CD4-positive, alpha-beta T cell treated with Interleukin-15 for 1 hour (primary cell): ENCODE measurements around the gene TLE2.

ENCODE experiments used
- DNase-seq: peaks from one replicate; pipeline ENCODE4 v3.0.0-alpha.2; 2020

Gene TLE2

DNA sequence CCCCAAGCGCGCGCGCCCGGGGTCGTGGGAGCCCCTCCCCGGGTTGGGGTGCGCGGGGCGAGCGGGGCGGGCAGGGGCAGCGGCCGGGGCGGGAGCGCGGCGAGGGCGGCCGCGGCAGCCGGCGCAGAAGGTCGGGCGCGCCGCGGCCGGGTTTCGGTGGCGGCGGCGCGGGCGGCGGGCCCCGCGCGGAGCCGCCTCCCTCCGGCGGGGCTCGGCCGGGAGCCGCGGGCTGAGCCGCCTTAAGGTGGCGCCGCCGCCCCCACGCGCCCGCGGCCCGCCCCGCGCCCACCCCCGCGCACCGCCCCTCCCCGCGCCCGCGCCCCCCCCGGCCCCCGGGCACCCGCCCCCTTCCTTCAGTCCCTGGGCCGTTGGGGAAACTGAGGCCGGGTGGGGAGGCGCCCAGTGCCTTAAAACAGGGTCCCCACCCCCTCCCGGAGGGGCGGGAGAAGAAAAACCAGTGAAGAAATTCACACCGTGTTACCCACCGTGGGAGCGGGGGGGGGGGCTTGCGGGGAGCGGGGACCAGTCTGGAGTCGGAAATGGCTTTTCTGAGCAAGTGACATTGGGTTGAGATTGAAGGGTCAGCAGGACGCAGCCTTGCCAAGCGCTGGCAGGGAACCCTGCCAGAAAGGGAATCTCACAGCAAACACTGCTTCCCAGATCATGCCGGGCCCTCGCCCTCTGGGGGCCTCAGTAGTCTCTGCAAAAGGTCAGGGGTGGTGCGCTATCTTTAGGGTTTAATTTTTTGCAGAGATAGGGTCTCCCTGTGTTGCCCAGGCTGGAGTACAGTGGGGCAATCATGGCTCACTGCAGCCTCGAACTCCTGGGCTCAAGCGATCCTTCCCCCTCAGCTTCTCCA, at the start of gene TLE2:
Gene TLE2, minus strand, starts transcription at position 216 of the 859 bp plus-strand sequence. CDS start 376 bp downstream, outside the sequence.
- no peak for DNase-seq

DNA sequence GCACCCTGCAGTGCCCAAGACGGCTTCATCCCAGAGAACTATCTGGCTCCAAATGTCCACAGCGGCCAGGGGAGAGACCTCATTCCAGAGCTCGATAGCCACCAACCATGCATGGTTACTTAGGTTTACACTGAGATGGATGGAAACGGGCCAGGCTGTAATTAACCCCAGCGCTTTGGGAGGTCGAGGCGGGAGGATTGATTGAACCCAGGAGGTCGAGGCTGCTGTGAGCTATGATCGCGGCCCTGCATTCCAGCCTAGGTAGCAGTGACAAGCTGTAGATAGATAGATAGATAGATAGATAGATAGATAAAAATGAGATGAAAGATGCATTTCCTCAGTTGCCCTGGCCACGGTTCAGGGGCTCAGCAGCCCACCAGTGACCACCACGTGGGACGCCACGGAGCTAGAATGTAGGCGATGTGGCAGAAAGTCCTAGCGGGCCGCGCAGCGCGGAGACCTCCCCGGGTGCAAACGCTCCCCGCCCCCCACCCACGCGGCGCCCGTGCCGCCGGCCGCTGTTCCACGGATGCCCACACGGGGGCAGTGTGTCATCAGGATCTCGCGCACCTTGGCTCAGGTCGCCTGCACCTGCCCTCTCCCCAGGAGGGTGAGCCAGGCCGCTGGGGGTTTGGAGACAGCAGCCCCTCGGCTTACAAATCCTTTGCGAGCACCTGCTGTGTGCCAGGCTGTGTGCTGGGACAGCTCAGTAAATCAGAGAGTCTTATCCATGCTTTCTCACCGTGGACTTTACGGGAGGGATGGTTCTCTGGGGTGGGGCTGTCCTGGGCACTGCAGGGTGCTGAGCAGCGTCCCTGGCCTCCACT, 46.7 kb upstream of the TLE2 start:
- peak; percentile 66 for DNase-seq

DNA sequence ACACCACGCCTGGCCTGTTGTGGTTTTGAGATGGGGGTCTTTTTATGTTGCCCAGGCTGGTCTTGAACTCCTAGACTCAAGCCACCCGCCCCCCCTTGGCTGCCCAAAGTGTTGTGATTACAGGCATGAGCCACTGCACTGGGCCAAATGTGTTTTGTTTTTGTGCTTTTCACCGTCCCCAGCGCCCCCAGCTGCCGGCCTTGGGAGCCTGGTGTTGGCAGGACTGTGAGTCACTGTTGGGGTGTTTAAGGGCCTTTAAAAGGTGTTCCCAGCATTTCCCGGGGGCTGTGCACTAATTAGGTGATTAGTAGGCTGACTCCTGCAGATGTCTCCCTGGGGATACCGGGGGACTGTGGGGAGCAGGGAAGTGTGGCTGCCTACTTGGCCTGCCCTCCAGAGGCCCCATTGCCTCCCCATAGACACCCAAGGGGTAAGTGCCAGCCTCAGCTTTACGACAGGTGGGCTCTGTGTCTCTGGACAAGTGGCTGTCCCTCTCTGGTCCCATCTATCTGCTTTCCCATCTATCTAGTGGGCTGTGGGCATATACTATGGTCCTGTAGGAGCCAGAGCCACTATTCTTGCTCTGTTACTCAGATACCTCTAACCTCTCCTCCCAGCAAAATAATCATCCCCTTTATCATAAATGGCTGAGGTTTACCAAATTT, 45.0 kb upstream of the TLE2 start:
- no peak for DNase-seq

DNA sequence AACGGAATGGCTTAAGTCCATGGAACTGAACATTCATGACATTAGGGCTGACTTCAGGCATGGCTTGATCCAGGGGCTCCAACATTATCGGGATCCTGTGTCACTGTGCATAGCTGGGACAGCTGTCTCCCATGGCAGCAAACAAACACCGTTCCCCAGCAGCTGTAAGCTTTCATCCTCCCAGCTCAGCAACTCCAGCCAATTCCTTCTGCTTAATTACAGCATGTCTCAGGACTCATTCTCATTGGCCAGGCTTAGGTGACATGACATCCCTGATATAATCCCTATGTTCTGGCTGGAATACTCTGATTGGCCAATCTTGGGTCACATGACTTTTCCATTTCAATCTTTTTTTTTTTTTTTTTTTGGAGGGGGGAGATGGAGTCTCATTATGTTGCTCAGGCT, 44.1 kb upstream of the TLE2 start:
- DNase-seq: no peak

DNA sequence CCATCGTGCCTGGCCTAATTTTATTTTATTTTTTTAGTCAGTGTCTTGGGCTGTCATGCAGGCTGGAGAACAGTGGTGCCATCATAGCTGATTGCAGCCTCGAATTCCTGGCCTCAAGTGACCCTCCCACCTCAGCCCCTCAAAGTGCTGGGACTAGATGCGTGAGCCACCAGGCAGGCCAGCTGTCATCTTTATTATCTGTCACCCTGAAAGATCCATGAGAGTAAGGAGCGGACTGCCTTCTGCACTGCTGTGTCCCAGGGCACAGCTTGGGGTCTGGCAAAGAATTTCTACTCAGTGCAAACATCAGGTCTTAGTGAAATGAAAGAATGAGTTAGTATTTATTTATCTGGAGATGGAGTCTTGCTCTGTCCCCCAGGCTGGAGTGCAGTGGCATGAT, 42.7 kb upstream of the TLE2 start:
- no peak for DNase-seq

DNA sequence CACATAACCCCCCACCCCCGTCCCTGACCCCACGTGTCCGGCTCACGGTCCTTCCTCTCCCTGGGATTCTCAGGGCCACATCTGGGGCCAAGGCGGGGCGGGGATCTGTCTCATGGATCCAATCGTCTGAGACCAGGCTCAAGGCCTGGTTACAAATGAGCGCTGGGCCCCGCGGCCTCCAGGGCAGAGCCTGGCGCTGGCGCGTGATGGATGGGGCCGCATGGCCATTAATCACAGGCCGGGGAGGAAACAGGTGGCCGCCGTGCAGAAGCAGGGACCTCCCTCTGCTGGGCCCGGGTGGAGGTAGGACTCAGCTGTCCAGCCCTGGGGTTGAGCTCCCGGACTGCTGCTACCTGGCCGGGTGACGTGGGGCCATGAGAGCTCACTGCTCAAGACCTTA, 39.0 kb upstream of the TLE2 start:
- no peak for DNase-seq

DNA sequence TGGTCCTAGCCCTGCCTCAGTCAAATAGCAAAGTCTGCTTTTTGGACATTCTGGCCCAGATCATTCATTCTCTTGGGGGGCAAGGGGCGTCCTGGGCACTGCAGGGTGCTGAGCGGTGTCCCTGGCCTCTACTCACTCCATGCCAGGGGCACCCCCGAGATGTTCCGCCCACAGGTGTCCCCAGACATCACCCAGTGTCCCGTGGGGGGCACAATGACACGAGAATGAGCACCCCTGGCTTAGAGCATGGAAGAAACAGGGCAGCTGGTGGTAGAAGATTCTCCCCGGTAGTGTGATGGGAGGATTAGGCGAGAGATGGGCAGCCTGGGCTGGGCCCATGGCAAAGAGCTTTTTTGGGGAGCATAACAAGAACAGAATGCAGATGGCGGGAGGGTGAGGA, 38.5 kb upstream of the TLE2 start:
- DNase-seq: no peak

DNA sequence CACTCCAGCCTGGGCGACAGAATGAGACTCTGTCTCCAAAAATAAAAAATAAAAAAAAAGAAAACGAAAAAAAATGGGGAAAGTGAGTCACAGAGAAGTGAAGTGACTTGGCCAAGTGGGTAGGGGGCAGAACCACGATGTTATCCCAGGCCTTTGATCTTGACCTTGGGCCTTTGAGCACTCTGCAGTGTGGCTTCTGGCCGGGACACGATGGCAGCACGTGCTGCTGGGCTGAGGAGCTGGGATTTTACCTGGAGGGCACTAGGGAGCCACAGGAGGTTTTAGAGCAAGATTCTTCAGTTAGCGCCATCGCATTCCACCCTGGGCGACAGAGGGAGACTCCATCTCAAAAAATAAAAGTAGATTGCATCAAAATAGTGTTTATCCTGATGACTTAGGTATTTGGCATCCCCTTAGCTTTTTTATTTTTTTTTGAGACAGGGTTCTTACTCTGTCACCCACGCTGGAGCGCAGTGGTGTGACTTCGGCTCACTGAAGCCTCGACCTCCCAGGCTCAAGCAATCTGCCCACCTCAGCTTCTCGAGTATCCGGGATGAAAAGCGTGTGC, 37.5 kb upstream of the TLE2 start:
- no peak for DNase-seq

DNA sequence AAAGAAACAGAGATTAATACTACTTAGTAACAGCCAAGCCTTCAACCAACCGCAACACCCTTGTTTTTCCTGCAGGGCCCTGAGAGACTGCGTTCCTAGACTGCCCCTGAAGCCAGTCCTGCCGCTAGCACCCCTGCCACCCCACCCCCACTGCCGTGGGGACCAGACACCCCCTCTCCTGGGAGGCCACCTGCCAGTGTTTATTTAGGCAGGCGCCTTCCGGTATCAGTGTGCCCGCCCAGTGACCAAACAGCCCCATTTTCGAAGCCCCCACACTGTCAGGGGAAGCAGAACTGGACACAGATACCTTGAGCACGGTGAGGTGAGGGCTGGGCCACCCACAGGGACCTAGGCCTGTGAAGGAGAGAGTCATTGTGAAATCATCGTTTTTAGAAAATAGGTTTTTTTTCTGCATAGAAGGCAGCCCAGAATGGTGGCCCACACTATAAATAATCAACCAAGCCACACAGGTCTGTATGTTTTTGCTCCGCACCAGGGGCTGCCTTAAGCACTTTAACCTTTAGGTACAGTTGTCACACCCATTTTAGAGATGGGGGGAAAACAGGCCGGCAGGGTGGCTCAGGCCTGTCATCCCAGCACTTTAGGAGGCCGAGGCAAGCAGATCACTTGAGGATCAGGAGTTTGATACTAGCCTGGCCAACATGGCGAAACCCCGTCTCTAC, 36.7 kb upstream of the TLE2 start:
- peak; percentile 72 for DNase-seq

DNA sequence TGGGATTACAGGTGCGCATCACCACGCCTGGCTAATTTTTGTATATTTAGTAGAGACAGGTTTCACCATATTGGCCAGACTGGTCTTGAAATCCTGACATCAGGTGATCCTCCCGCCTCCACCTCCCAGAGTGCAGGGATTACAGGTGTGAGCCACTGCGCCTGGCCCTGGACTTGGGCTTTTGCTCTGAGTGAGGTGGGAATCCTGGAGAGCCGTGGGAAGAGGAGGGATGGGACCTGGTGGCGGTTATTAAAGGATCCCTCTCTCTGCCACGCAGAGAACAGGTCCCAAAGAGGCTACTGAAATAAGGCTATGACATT, 34.9 kb upstream of the TLE2 start:
- DNase-seq: no peak

DNA sequence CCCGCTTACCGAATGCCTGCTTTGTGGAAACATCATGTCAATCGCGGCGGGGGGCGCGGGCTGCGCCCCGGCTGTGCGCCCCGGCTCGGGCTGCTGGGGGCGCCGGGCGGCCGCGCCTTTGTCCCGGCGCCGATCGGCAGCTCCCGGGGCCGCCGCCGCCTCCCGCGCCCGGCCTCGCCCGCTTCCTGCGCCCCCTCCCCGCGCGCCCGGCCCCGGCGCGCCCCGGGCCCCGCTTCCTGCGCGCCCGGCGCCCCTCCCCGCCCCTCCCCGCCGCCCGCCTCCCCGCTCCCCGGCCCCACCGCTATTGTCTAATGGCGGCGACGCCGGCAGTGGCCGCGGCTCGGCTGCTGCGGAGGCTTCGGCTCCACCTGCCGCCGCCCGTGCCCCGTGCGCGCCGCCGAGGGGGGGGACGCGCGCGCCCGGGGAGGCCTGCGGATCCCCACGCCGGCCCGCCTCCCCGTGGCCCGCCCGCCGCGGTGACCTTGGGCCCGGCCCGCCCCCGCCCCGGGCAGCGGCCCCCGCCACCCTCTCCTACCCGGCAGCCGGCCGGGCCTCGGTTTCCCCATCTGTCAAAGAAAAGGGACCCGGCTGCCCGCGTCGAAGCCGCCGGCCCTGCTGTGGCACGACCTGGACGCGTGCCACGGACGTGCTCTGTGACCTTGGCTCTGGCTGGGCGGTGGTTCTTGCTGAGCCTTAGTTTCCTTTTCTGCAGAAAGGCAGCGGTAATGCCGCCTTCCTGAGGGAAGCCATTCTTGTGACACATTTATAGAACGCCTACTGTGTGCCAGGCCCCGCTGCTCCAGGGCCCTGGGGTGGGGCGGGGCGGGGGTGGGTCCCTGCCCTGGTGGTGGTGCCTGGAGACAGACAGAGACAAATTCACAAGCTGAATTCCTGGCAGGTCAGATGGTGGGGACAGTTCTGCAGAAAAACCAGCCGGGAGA, 33.4 kb upstream of the TLE2 start, which contains the start of gene TLE5:
Gene TLE5, minus strand, starts transcription at position 331 of the 941 bp plus-strand sequence. Its CDS starts 295 bp downstream, at position 36.
- peak; percentile 80 for DNase-seq

DNA sequence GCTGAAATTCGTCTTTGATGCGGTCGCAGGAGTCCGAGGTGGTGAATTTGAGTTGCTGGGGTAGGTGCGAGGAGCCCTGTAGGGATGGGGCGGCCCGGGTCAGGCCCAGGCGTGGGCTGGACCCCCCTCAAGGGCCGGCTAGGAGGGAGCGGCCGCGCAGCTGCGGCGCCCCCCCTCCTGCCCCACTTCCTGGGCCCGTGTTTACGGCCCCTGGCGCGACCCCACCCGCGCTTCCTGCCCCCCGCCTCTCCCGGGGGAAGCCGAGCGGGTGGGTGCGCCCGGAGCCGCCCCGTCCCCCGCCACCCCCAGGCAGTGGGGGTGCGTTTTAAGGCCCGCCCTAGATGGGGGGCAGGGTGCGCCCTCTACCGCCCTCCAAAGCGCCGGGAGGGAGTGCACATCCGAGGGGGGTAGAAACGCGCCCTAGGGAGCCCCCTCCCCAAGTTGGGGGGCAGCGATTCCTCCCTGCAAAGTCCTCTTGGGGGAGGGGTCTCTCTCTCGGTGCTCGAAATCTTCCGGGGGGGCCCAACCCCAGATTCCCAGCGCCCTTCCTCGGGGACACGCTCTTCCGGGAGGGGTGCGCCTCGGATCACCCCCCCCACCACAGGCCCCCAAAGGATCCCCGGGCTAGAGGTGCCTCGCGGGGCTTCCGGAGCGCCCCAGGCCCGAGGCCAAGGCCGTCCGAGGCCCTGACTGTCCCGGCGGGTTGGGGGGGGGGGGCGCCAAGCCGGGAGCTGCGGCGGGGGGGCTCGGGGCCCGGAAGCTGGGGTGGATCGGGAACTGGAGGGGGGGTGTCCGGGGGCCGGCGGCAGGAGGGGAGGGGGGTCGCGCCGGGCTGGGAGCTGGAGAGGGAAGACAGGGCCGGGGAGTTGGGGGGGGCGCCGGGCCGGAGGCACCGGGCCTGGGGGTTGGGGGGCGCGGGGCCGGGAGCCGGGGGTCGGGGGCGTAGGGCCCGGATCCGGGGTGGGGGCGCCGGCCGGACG, 32.4 kb upstream of the TLE2 start:
- DNase-seq: peak; percentile 83

DNA sequence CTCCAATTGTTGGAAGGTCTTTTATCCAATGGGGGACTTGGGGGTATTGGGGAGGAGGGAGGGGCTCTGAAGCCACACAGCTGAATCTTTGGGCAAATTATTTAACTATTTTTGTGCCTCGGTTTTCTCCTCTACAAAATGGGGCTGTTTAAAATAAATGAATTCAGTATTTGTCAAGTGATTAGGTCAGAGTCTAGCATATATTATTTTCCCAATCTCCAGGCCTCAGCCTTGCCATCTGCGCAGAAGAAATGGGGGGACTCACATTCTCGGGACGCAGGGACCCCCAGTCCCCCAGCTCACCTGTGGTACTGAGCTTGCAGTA, 31.7 kb upstream of the TLE2 start:
- no peak for DNase-seq

DNA sequence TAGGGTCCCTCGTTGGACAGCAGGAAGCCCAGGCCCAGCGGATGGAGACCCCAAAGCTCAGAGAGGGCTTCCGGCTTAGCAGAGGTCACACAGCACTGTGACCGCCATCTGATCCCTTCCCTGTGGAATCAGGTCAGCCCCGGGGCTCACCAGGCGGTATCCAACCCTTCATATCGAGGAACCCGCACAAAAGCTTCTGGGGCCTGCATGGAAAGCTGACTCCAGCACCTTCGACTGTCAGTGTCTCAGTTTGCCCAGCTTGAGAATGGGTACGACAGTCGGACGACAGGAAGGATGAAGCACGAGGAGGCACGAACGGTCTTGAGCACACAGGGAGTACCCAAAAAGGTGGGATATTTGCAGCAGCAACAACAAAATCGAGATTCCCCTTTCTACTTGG, 30.6 kb upstream of the TLE2 start:
- no peak for DNase-seq

DNA sequence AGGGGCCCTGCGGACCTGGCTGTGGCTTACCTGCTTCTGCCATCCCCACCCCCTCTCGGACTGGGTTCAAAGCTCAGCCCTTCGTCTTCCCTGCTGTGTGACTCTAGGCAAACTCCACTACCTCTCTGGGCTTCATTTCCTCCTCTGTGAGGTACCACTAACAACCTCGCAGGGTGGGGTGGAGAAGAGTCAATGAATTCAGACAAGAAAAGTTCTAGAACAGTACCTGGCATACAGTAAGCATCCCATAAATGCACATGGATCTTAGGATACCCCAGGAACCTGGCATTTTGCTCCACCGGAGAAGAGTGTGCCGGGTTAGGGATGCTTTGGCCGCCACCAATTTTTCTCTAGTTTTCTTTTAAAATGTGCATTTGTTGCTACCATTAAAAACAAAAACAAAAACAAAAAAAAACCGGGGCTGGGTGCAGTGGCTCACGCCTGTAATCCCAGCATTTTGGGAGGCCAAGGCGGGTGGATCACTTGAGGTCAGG, 29.8 kb upstream of the TLE2 start:
- DNase-seq: no peak

DNA sequence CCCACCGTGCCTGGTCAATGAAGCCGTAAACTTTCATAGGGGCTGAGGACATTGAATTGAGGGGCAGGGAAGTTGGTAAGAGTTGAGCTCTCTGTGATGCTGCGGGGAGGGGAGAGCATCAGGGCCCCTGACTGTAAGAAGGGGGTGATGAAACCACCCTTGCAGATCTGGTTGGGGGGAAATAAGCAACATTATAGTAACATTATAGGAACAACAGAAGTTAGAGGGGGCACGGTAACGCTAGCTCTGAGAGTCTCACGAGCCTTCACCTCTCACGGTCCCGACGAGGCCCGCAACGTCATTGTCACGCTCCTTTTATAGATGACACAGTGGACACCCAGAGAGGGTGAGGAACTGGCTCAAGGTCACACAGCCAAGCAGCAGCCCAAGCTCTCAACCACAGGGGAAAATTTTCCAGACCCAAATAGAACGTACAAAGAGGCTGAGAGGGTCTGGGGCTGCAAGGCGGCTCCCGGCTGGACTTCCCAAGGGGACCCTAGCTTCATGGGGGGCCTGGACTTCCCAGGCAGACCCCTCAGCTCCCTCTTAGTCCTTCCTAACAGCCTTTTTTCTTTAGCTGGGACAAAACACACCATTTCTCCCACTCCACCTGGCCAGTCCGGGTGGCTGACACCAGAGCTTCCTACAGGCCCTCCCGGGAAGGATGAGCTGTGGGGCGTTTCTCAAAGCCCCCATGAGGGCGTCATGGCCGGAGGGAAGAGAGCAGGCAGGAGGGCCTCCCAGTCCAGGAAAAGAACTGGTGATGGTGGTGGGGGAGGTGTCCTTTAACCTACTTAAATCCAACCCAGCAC, 29.1 kb upstream of the TLE2 start:
- no peak for DNase-seq

DNA sequence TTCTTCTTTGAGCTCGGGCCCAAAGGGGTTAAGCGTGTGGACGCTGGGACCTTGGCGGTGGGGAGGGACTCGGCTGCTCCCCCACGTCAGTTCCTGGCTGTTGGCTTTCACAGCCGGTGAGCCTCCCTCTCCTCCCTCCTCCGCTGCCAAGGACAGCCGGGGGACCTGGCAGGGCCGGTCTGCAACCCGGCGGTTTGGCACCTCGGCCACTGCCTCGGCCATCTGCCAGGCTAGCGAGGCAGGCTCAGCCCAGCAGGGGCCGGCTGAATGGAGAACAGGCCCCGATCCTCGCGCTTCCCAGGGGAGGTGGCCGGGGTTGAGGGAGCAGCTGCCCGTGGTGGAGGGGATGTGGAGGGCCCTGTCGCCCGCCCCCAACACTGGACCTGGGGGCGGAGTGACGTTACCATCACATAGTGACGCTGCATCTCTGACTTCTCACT, 28.2 kb upstream of the TLE2 start:
- no peak for DNase-seq

DNA sequence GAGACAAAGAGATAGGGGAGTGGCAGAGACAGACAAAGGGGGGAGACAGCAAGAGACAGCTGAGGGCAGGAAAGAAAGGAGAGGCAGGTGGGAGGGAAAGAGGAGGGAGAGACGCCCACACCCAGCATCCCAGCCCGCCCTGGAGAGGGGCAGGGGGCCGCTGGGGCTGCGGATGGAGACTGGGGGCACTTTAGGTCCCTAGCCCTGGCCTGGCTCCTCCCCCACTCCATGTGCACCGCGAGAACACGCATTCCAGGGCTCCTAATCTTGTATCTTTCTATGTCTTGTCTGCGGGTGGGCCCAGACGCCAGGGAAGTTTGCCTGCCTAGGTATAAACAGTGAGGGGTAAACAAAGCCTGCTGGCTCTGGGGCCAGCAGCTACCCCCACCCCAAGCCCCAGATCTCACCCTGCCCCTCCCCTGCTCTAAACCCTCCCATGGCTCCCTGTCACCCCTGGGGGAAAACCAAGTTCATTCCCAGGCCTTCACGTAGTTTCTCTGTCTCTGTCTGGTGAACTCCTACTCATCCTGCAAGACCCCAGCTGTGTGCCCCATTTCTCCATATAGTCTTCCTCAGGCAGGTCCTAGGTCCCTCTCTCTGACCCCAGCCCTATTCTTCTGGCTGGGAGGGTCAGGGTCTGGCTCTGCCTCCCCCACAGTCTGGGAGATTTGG, 27.5 kb upstream of the TLE2 start:
- DNase-seq: no peak
